Neural progenitor cell (in vitro differentiated cells): Measurements from ENCODE around the gene IL1R2. TPM values are rescaled to one million over a fixed set of nuclear protein-coding genes. Genes with fewer than 3 reads are reported as not detected.

ENCODE experiments used
- DNase-seq: peaks from one replicate; pipeline ENCODE4 v3.0.0-alpha.2; 2016; ENCODE audit warnings: low spot score
- H2AFZ ChIP-seq: fragments of 200-600 bp; sonication (generic); replicated peaks from 2 replicates; pipeline ENCODE4 v1.6.1; 2016; ENCODE audit warnings: antibody characterized with exemption
- H3F3A ChIP-seq: fragments of 200-600 bp; sonication (generic); 2 replicates; pipeline ENCODE4 v1.6.1; 2016; ENCODE audit warnings: antibody characterized with exemption, low read depth
- H3K27ac ChIP-seq: fragments of 200-600 bp; sonication (generic); 2 replicates; pipeline ENCODE4 v1.5.1; 2016; ENCODE audit warnings: mild to moderate bottlenecking
- H3K27me3 ChIP-seq: fragments of 200-600 bp; sonication (generic); 2 replicates; pipeline ENCODE4 v1.6.1; 2016; ENCODE audit warnings: mild to moderate bottlenecking, moderate library complexity
- H3K36me3 ChIP-seq: fragments of 200-600 bp; sonication (generic); 2 replicates; pipeline ENCODE4 v1.5.1; 2016
- H3K4me1 ChIP-seq: fragments of 200-600 bp; sonication (generic); 2 replicates; pipeline ENCODE4 v1.6.1; 2016; ENCODE audit warnings: mixed run types
- H3K4me2 ChIP-seq: fragments of 200-600 bp; sonication (generic); 2 replicates; pipeline ENCODE4 v1.6.1; 2016
- H3K4me3 ChIP-seq: fragments of 200-600 bp; sonication (generic); 2 replicates; pipeline ENCODE4 v1.5.1; 2016
- H3K79me2 ChIP-seq: fragments of 200-600 bp; sonication (generic); 2 replicates; pipeline ENCODE4 v1.6.1; 2016; ENCODE audit warnings: low read depth
- H3K9ac ChIP-seq: fragments of 200-600 bp; sonication (generic); 2 replicates; pipeline ENCODE4 v1.6.1; 2016
- H3K9me3 ChIP-seq: fragments of 200-600 bp; sonication (generic); 2 replicates; pipeline ENCODE4 v1.5.1; 2016; ENCODE audit warnings: low read depth
- H4K20me1 ChIP-seq: fragments of 200-600 bp; sonication (generic); 2 replicates; pipeline ENCODE4 v1.6.1; 2016; ENCODE audit warnings: low read depth
- H3K27ac Mint-ChIP-seq: 3 replicates; pipeline ENCODE4 v1.8.0; 2021; ENCODE audit warnings: mixed read lengths
- H3K27me3 Mint-ChIP-seq: 2 replicates; pipeline ENCODE4 v1.8.0; 2022; ENCODE audit warnings: low read depth, mild to moderate bottlenecking, inconsistent platforms, moderate library complexity, mixed read lengths; ENCODE audit not compliant: insufficient read depth
- H3K36me3 Mint-ChIP-seq: 3 replicates; pipeline ENCODE4 v1.8.0; 2021; ENCODE audit warnings: mixed read lengths
- H3K4me1 Mint-ChIP-seq: 3 replicates; pipeline ENCODE4 v1.8.0; 2021; ENCODE audit warnings: mixed read lengths
- H3K4me3 Mint-ChIP-seq: 3 replicates; pipeline ENCODE4 v1.8.0; 2021; ENCODE audit warnings: mild to moderate bottlenecking, moderate library complexity, mixed read lengths
- H3K9me3 Mint-ChIP-seq: 3 replicates; pipeline ENCODE4 v1.8.0; 2020; ENCODE audit warnings: mixed read lengths
- EZH2 ChIP-seq: fragments of 200-600 bp; sonication (generic); IDR thresholded peaks from 2 replicates; pipeline ENCODE4 v1.6.1; 2017; ENCODE audit warnings: antibody characterized with exemption, mild to moderate bottlenecking, moderate library complexity
- EZH2phosphoT487 ChIP-seq: fragments of 200-600 bp; sonication (generic); IDR thresholded peaks from 2 replicates; pipeline ENCODE4 v1.6.1; 2017; ENCODE audit warnings: antibody characterized with exemption
- total RNA-seq: library from RNA; depleted of rRNA; stranded (reverse); fragments of >200 nt; gene quantifications from 2 replicates; pipeline ENCODE4 v1.2.3, GENCODE V29; 2015; ENCODE audit warnings: low replicate concordance
- TF ChIP-seq, protein P1 (sequence below): fragments of 200-600 bp; sonication (generic); IDR thresholded peaks from 2 replicates; pipeline ENCODE4 v1.5.1; 2017; ENCODE audit warnings: antibody characterized with exemption, mild to moderate bottlenecking

Gene IL1R2
- total RNA-seq, 1 donor from 2014 or later: not detected

DNA sequence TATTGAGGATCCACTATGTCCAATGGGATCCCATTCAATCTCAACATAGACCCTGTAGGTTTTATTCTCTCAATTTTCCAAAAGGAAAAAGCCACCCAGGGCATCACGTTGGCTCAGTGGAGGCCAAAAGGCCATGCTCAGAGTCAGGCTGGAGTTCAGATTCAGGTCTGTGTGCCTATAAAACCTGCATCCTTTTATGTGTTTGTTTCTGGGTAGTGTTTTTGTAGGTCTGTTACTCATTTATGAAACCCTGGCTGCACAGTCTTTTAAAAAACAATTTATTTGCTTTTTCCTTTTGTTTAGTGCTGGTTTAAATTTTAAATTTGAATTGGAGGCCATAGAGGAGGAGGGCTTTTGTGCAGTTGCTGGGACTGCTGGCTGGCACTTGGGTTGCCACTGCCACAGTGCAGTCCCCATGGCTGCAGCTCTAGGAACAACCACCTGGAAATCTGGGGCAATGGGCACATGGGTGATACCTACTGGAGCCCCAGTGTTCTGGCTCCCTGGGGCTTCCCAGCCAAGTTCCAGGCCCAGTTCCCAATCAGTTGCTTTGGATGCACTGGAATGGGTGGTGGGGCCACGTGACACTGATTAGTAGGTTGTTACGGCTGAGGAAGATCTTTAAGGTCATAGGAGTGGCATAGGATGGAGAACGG is 31.3 kb downstream of the IL1R2 start:
- no peaks in the 10 kb centered on the region for H3K9me3 Mint-ChIP-seq
- no peaks in the 10 kb centered on the region for H3F3A ChIP-seq
- no peak overlapping the region for H3K27ac ChIP-seq
- no peaks in the 10 kb centered on the region for H3K9me3 ChIP-seq
- no peak overlapping the region for H3K27ac Mint-ChIP-seq
- H3K27me3 Mint-ChIP-seq: peaks cover 7% of the 10 kb centered on the region
- no peak overlapping the region for H3K4me3 Mint-ChIP-seq
- H3K36me3 ChIP-seq: no peaks in the 10 kb centered on the region
- H3K27me3 ChIP-seq: peaks cover 4% of the 10 kb centered on the region
- H3K79me2 ChIP-seq: no peaks in the 10 kb centered on the region
- H3K4me1 ChIP-seq: no peaks in the 10 kb centered on the region
- H3K4me1 Mint-ChIP-seq: peaks cover 19% of the 10 kb centered on the region
- no peak overlapping the region for H2AFZ ChIP-seq
- H3K9ac ChIP-seq: no peak overlapping the region
- no peak for TF ChIP-seq EZH2
- no peak for TF ChIP-seq EZH2phosphoT487
- TF ChIP-seq, protein P1, sequence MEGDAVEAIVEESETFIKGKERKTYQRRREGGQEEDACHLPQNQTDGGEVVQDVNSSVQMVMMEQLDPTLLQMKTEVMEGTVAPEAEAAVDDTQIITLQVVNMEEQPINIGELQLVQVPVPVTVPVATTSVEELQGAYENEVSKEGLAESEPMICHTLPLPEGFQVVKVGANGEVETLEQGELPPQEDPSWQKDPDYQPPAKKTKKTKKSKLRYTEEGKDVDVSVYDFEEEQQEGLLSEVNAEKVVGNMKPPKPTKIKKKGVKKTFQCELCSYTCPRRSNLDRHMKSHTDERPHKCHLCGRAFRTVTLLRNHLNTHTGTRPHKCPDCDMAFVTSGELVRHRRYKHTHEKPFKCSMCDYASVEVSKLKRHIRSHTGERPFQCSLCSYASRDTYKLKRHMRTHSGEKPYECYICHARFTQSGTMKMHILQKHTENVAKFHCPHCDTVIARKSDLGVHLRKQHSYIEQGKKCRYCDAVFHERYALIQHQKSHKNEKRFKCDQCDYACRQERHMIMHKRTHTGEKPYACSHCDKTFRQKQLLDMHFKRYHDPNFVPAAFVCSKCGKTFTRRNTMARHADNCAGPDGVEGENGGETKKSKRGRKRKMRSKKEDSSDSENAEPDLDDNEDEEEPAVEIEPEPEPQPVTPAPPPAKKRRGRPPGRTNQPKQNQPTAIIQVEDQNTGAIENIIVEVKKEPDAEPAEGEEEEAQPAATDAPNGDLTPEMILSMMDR: no peak
- no peak overlapping the region for H3K4me3 ChIP-seq
- no peaks in the 10 kb centered on the region for H3K36me3 Mint-ChIP-seq
- no peak for DNase-seq
- no peak overlapping the region for H3K4me2 ChIP-seq
- no peaks in the 10 kb centered on the region for H4K20me1 ChIP-seq

DNA sequence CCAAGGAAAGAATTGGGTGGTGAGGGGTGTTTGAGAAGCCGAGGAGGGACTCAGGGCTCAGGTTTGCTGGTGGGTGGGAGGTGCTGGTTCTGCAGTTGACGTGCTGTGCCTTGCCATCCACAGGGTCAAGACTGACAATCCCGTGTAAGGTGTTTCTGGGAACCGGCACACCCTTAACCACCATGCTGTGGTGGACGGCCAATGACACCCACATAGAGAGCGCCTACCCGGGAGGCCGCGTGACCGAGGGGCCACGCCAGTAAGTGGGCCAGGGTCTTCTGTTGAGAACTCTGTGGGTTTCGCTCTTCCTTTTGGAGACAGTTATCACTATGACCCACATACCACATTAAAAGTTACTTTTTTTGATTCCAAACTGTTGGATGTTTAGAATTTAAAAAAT is 32.6 kb downstream of the IL1R2 start:
- TF ChIP-seq EZH2phosphoT487: no peak
- TF ChIP-seq, protein P1: no peak
- TF ChIP-seq EZH2: no peak
- no peak overlapping the region for H3K4me3 ChIP-seq

DNA sequence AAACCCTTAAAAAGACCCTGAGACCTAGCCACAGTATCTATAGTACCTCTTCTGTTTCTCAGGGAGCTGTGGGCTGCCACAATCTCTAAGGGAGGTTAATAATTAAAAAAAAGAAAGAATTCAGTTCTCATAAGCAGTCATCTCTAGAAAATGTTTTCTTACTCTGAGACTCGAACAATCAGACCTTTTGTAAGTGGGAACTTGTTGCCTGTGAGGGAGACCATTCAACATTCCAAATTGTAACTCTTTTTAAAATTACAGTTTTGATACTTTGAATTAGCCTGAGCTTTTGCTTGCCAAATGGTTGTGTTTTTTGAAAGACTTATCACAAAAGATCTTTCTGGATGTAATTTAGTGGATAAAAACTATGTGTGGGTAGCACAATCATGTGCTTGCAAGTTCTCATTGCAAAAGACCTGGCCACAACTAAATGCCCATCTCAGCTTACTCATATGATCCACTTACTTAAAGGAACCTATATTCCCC is 33.3 kb downstream of the IL1R2 start:
- no peak overlapping the region for H3K27ac ChIP-seq
- no peaks in the 10 kb centered on the region for H3K9me3 Mint-ChIP-seq

More for the DNA sequence above, 32.6 kb downstream of the IL1R2 start:
- H3K4me1 ChIP-seq: no peaks in the 10 kb centered on the region
- peaks cover 4% of the 10 kb centered on the region for H3K27me3 ChIP-seq
- no peaks in the 10 kb centered on the region for H3K36me3 ChIP-seq
- H3K27ac Mint-ChIP-seq: no peak overlapping the region
- H3F3A ChIP-seq: no peaks in the 10 kb centered on the region
- H3K9me3 Mint-ChIP-seq: no peaks in the 10 kb centered on the region
- no peaks in the 10 kb centered on the region for H3K79me2 ChIP-seq
- H3K27ac ChIP-seq: no peak overlapping the region
- no peak overlapping the region for H3K4me3 Mint-ChIP-seq
- no peak overlapping the region for H2AFZ ChIP-seq
- no peak for DNase-seq
- no peaks in the 10 kb centered on the region for H3K9me3 ChIP-seq
- no peak overlapping the region for H3K9ac ChIP-seq
- no peaks in the 10 kb centered on the region for H4K20me1 ChIP-seq
- H3K4me1 Mint-ChIP-seq: peaks cover 21% of the 10 kb centered on the region
- no peak overlapping the region for H3K4me2 ChIP-seq
- no peaks in the 10 kb centered on the region for H3K36me3 Mint-ChIP-seq
- H3K27me3 Mint-ChIP-seq: peaks cover 9% of the 10 kb centered on the region

More for the DNA sequence above, 33.3 kb downstream of the IL1R2 start:
- H3K4me3 ChIP-seq: no peak overlapping the region
- peaks cover 21% of the 10 kb centered on the region for H3K4me1 Mint-ChIP-seq
- no peaks in the 10 kb centered on the region for H3K9me3 ChIP-seq
- H3K9ac ChIP-seq: no peak overlapping the region
- H3K79me2 ChIP-seq: no peaks in the 10 kb centered on the region
- H3K27me3 ChIP-seq: no peaks in the 10 kb centered on the region
- DNase-seq: no peak
- no peaks in the 10 kb centered on the region for H3K36me3 ChIP-seq
- H3K36me3 Mint-ChIP-seq: no peaks in the 10 kb centered on the region
- H2AFZ ChIP-seq: no peak overlapping the region
- H3K27me3 Mint-ChIP-seq: peaks cover 9% of the 10 kb centered on the region
- H3F3A ChIP-seq: no peaks in the 10 kb centered on the region
- TF ChIP-seq EZH2: no peak
- no peak for TF ChIP-seq EZH2phosphoT487
- TF ChIP-seq, protein P1: no peak
- no peaks in the 10 kb centered on the region for H3K4me1 ChIP-seq
- H3K4me3 Mint-ChIP-seq: no peak overlapping the region
- H3K4me2 ChIP-seq: no peak overlapping the region
- no peak overlapping the region for H3K27ac Mint-ChIP-seq
- H4K20me1 ChIP-seq: no peaks in the 10 kb centered on the region
